GM12878 (cell line): ENCODE data around the gene KRT7. TPM values are rescaled to one million over a fixed set of nuclear protein-coding genes. Genes with fewer than 3 reads are reported as not detected.

ENCODE experiments used
- ATAC-seq: fragments of 200-7000 bp; cut with Tn5 transposase; 3 replicates; pipeline ENCODE4 v1.9.1; 2020; ENCODE audit warnings: mild to moderate bottlenecking, moderate library complexity
- BruUV-seq: library from RNA; stranded (reverse); fragments of 400-500 nt; replicated peaks from 2 replicates; lab custom pipeline; 2021; lab: Mats Ljungman, UMichigan
- CTCF ChIA-PET: fragments of 300-600 bp; sonication (Branson Sonifier 250); formaldehyde crosslinking; extraction: SDS; loops from one replicate; lab custom pipeline; 2021; ENCODE audit warnings: inconsistent platforms; lab: Yijun Ruan, JAX
- POLR2A ChIA-PET: fragments of 350-600 bp; formaldehyde crosslinking; extraction: SDS; loops from one replicate; lab custom pipeline; 2021; ENCODE audit warnings: inconsistent platforms; lab: Charles Lee
- RAD21 ChIA-PET: fragments of 300-600 bp; sonication (Branson Sonifier 250); formaldehyde crosslinking; loops from one replicate; lab custom pipeline; 2023; ENCODE audit warnings: antibody characterized with exemption; ENCODE audit not compliant: unreplicated experiment; lab: Charles Lee
- SMC1A ChIA-PET: fragments of 300-600 bp; sonication (Branson Sonifier 250); formaldehyde crosslinking; loops from one replicate; lab custom pipeline; 2023; ENCODE audit not compliant: unreplicated experiment, uncharacterized antibody; lab: Charles Lee
- DNase-seq: peaks from one replicate; pipeline ENCODE4 v3.0.0-alpha.2; 2011; ENCODE audit warnings: low read depth, low spot score
- FAIRE-seq: peaks from 3 replicates; lab custom pipeline; 2011; peaks lifted over from hg19 to GRCh38; lab: Jason Lieb, UNC
- H2AFZ ChIP-seq: 2 replicates; pipeline ENCODE4 v1.6.0; 2011; ENCODE audit warnings: low read depth, low read length, control low read depth; ENCODE audit not compliant: control insufficient read depth
- H3K27ac ChIP-seq: 2 replicates; pipeline ENCODE4 v1.5.1; 2011; ENCODE audit warnings: control low read depth; ENCODE audit not compliant: control insufficient read depth, insufficient read depth
- H3K27me3 ChIP-seq, 2 experiments: replicated peaks in 1 of 2; 2 replicates each; pipeline versions ENCODE4 v1.6.0 to v1.6.1; 2011; ENCODE audit warnings: low read length in 1 of 2; ENCODE audit not compliant: control insufficient read depth in 2 of 2, insufficient read depth in 2 of 2
- H3K36me3 ChIP-seq, 2 experiments: 2 replicates each; pipeline ENCODE4 v1.5.1; 2011; ENCODE audit warnings: low read length in 1 of 2; ENCODE audit not compliant: control insufficient read depth in 2 of 2, insufficient read depth in 2 of 2
- H3K4me1 ChIP-seq: 2 replicates; pipeline ENCODE4 v1.6.1; 2011; ENCODE audit warnings: mild to moderate bottlenecking, low read length, moderate library complexity, mixed read lengths; ENCODE audit not compliant: control insufficient read depth, insufficient read depth
- H3K4me2 ChIP-seq: 2 replicates; pipeline ENCODE4 v1.6.0; 2011; ENCODE audit warnings: control low read depth; ENCODE audit not compliant: control insufficient read depth, insufficient read depth
- H3K4me3 ChIP-seq: fragments of 200-600 bp; sonication (generic); 2 replicates; pipeline ENCODE4 v1.5.1; 2016
- H3K79me2 ChIP-seq: 2 replicates; pipeline ENCODE4 v1.6.0; 2011; ENCODE audit warnings: low read length; ENCODE audit not compliant: control insufficient read depth, insufficient read depth
- H3K9ac ChIP-seq: 2 replicates; pipeline ENCODE4 v1.8.0; 2011; ENCODE audit warnings: low read length, control low read depth, mixed read lengths; ENCODE audit not compliant: control insufficient read depth, insufficient read depth
- H3K9me3 ChIP-seq: replicated peaks from 3 replicates; pipeline ENCODE4 v1.5.1; 2011; ENCODE audit warnings: mild to moderate bottlenecking, low read length; ENCODE audit not compliant: control insufficient read depth, insufficient read depth
- H4K20me1 ChIP-seq: 2 replicates; pipeline ENCODE4 v1.6.0; 2011; ENCODE audit not compliant: control insufficient read depth, insufficient read depth
- ATF2 ChIP-seq: IDR thresholded peaks from 2 replicates; pipeline ENCODE4 v1.6.1; 2012; ENCODE audit warnings: low read length, inconsistent platforms
- CREM ChIP-seq: IDR thresholded peaks from 2 replicates; pipeline ENCODE4 v1.6.1; 2014; ENCODE audit warnings: antibody characterized with exemption, low read depth
- EZH2 ChIP-seq: IDR thresholded peaks from 2 replicates; pipeline ENCODE4 v1.6.1; 2012; ENCODE audit warnings: low read depth, mild to moderate bottlenecking, control low read depth, inconsistent platforms, low read length, borderline replicate concordance; ENCODE audit not compliant: control insufficient read depth
- MYC ChIP-seq: IDR thresholded peaks from 2 replicates; pipeline ENCODE4 v1.6.1; 2011; ENCODE audit warnings: mild to moderate bottlenecking, low read length, moderate library complexity, inconsistent platforms; ENCODE audit not compliant: insufficient read depth, insufficient replicate concordance, insufficient read length, severe bottlenecking
- RELA ChIP-seq: fragments of 450-650 bp; IDR thresholded peaks from 2 replicates; pipeline ENCODE4 v1.8.0; 2014; ENCODE audit warnings: borderline replicate concordance; ENCODE audit not compliant: partially characterized antibody
- RELB ChIP-seq: fragments of 450-650 bp; IDR thresholded peaks from 2 replicates; pipeline ENCODE4 v1.6.1; 2017; ENCODE audit warnings: low read depth, mild to moderate bottlenecking, moderate library complexity
- RUNX3 ChIP-seq: IDR thresholded peaks from 2 replicates; pipeline ENCODE4 v1.6.1; 2012; ENCODE audit warnings: low read length, inconsistent platforms
- STAT3 ChIP-seq: IDR thresholded peaks from 2 replicates; pipeline ENCODE4 v1.6.1; 2011; ENCODE audit warnings: low read depth, low read length, improper control_type of control experiment
- WGBS: methylation state at CpG from one replicate; pipeline ENCODE4 v1.1.6; 2016; ENCODE audit warnings: low lambda C conversion rate; ENCODE audit not compliant: insufficient replicate concordance, insufficient coverage; ENCODE audit errors: missing lambda C conversion rate; 5-methylcytosine and 5-hydroxymethylcytosine counted together
- in situ Hi-C: fragments of 300-500 bp; cut with MboI; formaldehyde crosslinking; loops from 9 replicates; pipeline ENCODE4 v1.14.3; 2018; ENCODE audit warnings: mixed read lengths
- intact Hi-C: fragments of 100-400 bp; cut with micrococcal nuclease; formaldehyde crosslinking; loops from one replicate; pipeline ENCODE4 v1.14.2; 2022; ENCODE audit not compliant: unreplicated experiment
- polyA plus RNA-seq, 11 experiments: library from polyadenylated mRNA; depleted of rRNA in 4 of 11; unstranded in 6 of 11; stranded (reverse) in 5 of 11; fragments of >200 nt; fragmentation: Nextera tagmentation in 4 of 11; fragmentation: Illumina TruSeq in 1 of 11; extraction: Ambion mirVana in 4 of 11; extraction: Trizol in 1 of 11; gene quantifications; 1 replicate in 1 of 11; 2 replicates in 10 of 11; pipeline versions ENCODE4 v1.2.1 to v1.2.3, GENCODE V29; 2011 to 2016; ENCODE audit warnings: inconsistent platforms in 2 of 11, missing spikeins in 2 of 11, low read depth in 1 of 11
- total RNA-seq, 4 experiments: library from RNA; depleted of rRNA in 3 of 4; stranded (reverse); fragments of >200 nt in 3 of 4; fragmentation: Illumina TruSeq in 1 of 4; extraction: Trizol in 1 of 4; gene quantifications; 2 replicates each; pipeline versions ENCODE4 v1.2.1 to v1.2.3, GENCODE V29; 2013 to 2021
- TF ChIP-seq, protein P1 (sequence below): fragments of 150-350 bp; IDR thresholded peaks from 2 replicates; pipeline ENCODE4 v1.6.1; 2016; ENCODE audit warnings: low read depth, low read length

The KRT7 gene
- total and polyA plus RNA-seq, 10 of the 15 experiments (the other 5 are each of a cell fraction or from before 2014, with no cell fraction given): 0.90 to 18.7 (median 4.8) TPM

DNA sequence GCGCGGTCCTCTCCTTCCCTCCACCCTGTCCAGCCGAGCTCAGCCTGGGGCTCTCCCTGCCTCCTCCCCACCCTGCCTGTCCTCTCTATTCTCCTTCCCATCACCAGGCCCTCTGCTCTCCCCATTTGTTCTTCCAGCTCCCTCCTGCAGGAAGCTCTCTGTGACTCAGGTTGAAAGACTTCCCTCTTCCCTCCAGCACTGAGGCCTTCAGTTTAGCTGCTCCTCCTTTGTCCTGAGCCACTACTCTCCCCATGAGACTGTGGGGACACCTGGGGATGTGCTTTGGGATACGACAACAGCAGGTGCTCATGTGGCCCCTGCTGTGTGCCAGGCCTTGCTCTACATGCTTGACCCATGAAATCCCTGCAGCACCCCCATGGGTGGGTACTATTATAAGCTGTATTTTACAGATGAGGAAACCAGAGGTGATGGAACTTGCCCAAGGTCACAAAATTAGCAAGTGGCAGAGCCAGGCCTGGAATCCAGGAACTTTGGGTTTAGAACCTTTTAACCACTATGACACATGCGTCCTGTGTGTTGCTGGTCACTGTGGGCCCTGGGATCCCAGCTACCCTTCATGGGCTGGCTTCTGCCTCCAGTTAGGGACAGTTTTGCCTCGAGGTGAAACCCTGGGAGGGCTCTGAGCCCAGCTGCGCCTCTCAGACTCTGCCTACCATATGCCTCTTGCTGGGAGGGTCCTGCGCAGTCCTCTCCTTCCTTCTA, 46.8 kb upstream of the KRT7 start:
- DNase-seq: no peak
- ChIA-PET CTCF (interaction anchor here (0.6 to 1.4 kb wide), 3 partner anchors 11 to 122 kb away, joined by 3 read pairs; no protein-coding TSS in a partner anchor), RAD21 (interaction anchor here (0.6 kb wide), 1 partner anchor 38 kb away, joined by 3 read pairs; no protein-coding TSS in a partner anchor)
- Histone ChIP-seq H2AFZ (no peak overlapping the region), H3K4me3 (no peak overlapping the region), H3K4me1 (no peaks in the 10 kb centered on the region), H3K27ac (no peak overlapping the region), H3K9me3 (no peaks in the 10 kb centered on the region), H3K4me2 (no peak overlapping the region)
- FAIRE-seq: no peak
- TF ChIP-seq ATF2 (no peak), STAT3 (no peak), CREM (no peak)
- TF ChIP-seq, all 136 proteins: peak for 0
- Histone ChIP-seq H3K9ac (no peak overlapping the region), H3K36me3 (no peaks in the 10 kb centered on the region), H4K20me1 (no peaks in the 10 kb centered on the region), H3K79me2 (no peaks in the 10 kb centered on the region), H3K27me3 (no peaks in the 10 kb centered on the region; a peak in 1 of 4 replicates)
- SMC1A ChIA-PET: no interaction called here
- POLR2A ChIA-PET: no interaction called here
- ATAC-seq: no peak
- no TSS peak for BruUV-seq
- 36% methylated on average over 7 of the region's 8 CpGs for WGBS
- in situ Hi-C loops (no loop called here), intact Hi-C loops (no loop called here)

GRCh38 chr12:52187206-52187605, 45.8 kb upstream of the KRT7 start:
- Histone ChIP-seq H3K4me3 (no peak overlapping the region), H3K9me3 (no peaks in the 10 kb centered on the region), H3K4me1 (no peaks in the 10 kb centered on the region), H3K27me3 (no peaks in the 10 kb centered on the region; a peak in 1 of 4 replicates), H3K36me3 (no peaks in the 10 kb centered on the region), H3K9ac (no peak overlapping the region), H4K20me1 (no peaks in the 10 kb centered on the region), H3K27ac (no peak overlapping the region), H3K79me2 (no peaks in the 10 kb centered on the region), H2AFZ (no peak overlapping the region), H3K4me2 (no peak overlapping the region)
- ATAC-seq: no peak
- no TSS peak for BruUV-seq
- WGBS: 21% methylated on average over 11 of the region's 11 CpGs
- SMC1A ChIA-PET: no interaction called here
- RAD21 ChIA-PET: no interaction called here
- no peak for FAIRE-seq
- POLR2A ChIA-PET: no interaction called here
- in situ Hi-C loops: no loop called here
- no peak for DNase-seq
- CTCF ChIA-PET: no interaction called here
- intact Hi-C loops: no loop called here
- TF ChIP-seq RUNX3 (no peak), MYC (no peak), RELB (no peak), EZH2 (no peak), RELA (no peak)
- TF ChIP-seq, protein P1, sequence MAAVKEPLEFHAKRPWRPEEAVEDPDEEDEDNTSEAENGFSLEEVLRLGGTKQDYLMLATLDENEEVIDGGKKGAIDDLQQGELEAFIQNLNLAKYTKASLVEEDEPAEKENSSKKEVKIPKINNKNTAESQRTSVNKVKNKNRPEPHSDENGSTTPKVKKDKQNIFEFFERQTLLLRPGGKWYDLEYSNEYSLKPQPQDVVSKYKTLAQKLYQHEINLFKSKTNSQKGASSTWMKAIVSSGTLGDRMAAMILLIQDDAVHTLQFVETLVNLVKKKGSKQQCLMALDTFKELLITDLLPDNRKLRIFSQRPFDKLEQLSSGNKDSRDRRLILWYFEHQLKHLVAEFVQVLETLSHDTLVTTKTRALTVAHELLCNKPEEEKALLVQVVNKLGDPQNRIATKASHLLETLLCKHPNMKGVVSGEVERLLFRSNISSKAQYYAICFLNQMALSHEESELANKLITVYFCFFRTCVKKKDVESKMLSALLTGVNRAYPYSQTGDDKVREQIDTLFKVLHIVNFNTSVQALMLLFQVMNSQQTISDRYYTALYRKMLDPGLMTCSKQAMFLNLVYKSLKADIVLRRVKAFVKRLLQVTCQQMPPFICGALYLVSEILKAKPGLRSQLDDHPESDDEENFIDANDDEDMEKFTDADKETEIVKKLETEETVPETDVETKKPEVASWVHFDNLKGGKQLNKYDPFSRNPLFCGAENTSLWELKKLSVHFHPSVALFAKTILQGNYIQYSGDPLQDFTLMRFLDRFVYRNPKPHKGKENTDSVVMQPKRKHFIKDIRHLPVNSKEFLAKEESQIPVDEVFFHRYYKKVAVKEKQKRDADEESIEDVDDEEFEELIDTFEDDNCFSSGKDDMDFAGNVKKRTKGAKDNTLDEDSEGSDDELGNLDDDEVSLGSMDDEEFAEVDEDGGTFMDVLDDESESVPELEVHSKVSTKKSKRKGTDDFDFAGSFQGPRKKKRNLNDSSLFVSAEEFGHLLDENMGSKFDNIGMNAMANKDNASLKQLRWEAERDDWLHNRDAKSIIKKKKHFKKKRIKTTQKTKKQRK: no peak
